Measurements from ENCODE around the gene MINDY4B.

Gene MINDY4B

GRCh38 chr3:150920236-150920635 is 15.0 kb upstream of the MINDY4B start:
- POLR2A ChIA-PET: no interaction called here
- TF ChIP-seq L3MBTL2 (conservative IDR thresholded peaks at IDR 0.05) (no peak), PKNOX1 (IDR thresholded peaks at IDR 0.05) (no peak), CTBP1 (IDR thresholded peaks at IDR 0.05; ENCODE audit: borderline replicate concordance) (no peak), HDGF (IDR thresholded peaks at IDR 0.05; ENCODE audit: borderline replicate concordance) (no peak), NFRKB (IDR thresholded peaks at IDR 0.05) (no peak), FOXK2 (IDR thresholded peaks at IDR 0.05) (no peak), SP1 (IDR thresholded peaks at IDR 0.05) (no peak), SUZ12 (IDR thresholded peaks at IDR 0.05) (no peak), BHLHE40 (IDR thresholded peaks at IDR 0.05; ENCODE audit: borderline replicate concordance) (no peak), FOXA1 (IDR thresholded peaks at IDR 0.05) (no peak), ELF4 (IDR thresholded peaks at IDR 0.05) (no peak), LEF1 (IDR thresholded peaks at IDR 0.05; ENCODE audit: borderline replicate concordance) (no peak), FOXM1 (IDR thresholded peaks at IDR 0.05; ENCODE audit: borderline replicate concordance) (no peak), ZNF384 (IDR thresholded peaks at IDR 0.05) (no peak), ARNT (IDR thresholded peaks at IDR 0.05) (no peak), TARDBP (IDR thresholded peaks at IDR 0.05) (no peak)
- DNase-seq (ENCODE audit: extremely low spot score): no peak
- CTCF ChIA-PET: no interaction called here

- DNase-seq (ENCODE audit: extremely low spot score): no peak
- ChIA-PET POLR2A (no interaction called here), CTCF (interaction anchor here (1.1 kb wide), 1 partner anchor 29 kb away, joined by 3 read pairs; no protein-coding TSS in a partner anchor)
- no peak for TF ChIP-seq CTBP1 (IDR thresholded peaks at IDR 0.05; ENCODE audit: borderline replicate concordance)
- TF ChIP-seq LEF1 (IDR thresholded peaks at IDR 0.05; ENCODE audit: borderline replicate concordance): no peak
- TF ChIP-seq TARDBP (IDR thresholded peaks at IDR 0.05): no peak
- TF ChIP-seq BHLHE40 (IDR thresholded peaks at IDR 0.05; ENCODE audit: borderline replicate concordance): no peak
- TF ChIP-seq ARNT (IDR thresholded peaks at IDR 0.05): no peak
- no peak for TF ChIP-seq SP1 (IDR thresholded peaks at IDR 0.05)
- no peak for TF ChIP-seq ZNF384 (IDR thresholded peaks at IDR 0.05)
Observed at GRCh38 chr3:150917951-150918350, 12.7 kb upstream of the MINDY4B start.

- ChIA-PET CTCF (interaction anchor here (0.8 kb wide), 1 partner anchor 12 kb away, joined by 3 read pairs; no protein-coding TSS in a partner anchor), POLR2A (no interaction called here)
- TF ChIP-seq HDGF (IDR thresholded peaks at IDR 0.05; ENCODE audit: borderline replicate concordance): no peak
- no peak for TF ChIP-seq FOXA1 (IDR thresholded peaks at IDR 0.05)
- no peak for TF ChIP-seq CTBP1 (IDR thresholded peaks at IDR 0.05; ENCODE audit: borderline replicate concordance)
- no peak for TF ChIP-seq NFRKB (IDR thresholded peaks at IDR 0.05)
- no peak for TF ChIP-seq FOXK2 (IDR thresholded peaks at IDR 0.05)
- TF ChIP-seq PKNOX1 (IDR thresholded peaks at IDR 0.05): no peak
- no peak for TF ChIP-seq FOXM1 (IDR thresholded peaks at IDR 0.05; ENCODE audit: borderline replicate concordance)
- TF ChIP-seq SP1 (IDR thresholded peaks at IDR 0.05): no peak
- TF ChIP-seq ARNT (IDR thresholded peaks at IDR 0.05): no peak
- TF ChIP-seq ELF4 (IDR thresholded peaks at IDR 0.05): no peak
- TF ChIP-seq SUZ12 (IDR thresholded peaks at IDR 0.05): no peak
- TF ChIP-seq TARDBP (IDR thresholded peaks at IDR 0.05): no peak
- no peak for TF ChIP-seq ZNF384 (IDR thresholded peaks at IDR 0.05)
- DNase-seq (ENCODE audit: extremely low spot score): no peak
Observed at GRCh38 chr3:150913133-150913922, 8.1 kb upstream of the MINDY4B start.

GRCh38 chr3:150912501-150912900 is 7.3 kb upstream of the MINDY4B start:
- POLR2A ChIA-PET: no interaction called here
- CTCF ChIA-PET: no interaction called here
- TF ChIP-seq CTBP1 (IDR thresholded peaks at IDR 0.05; ENCODE audit: borderline replicate concordance) (no peak), FOXK2 (IDR thresholded peaks at IDR 0.05) (no peak), NFRKB (IDR thresholded peaks at IDR 0.05) (no peak), HDGF (IDR thresholded peaks at IDR 0.05; ENCODE audit: borderline replicate concordance) (no peak), ZNF384 (IDR thresholded peaks at IDR 0.05) (no peak), PKNOX1 (IDR thresholded peaks at IDR 0.05) (no peak), LEF1 (IDR thresholded peaks at IDR 0.05; ENCODE audit: borderline replicate concordance) (no peak), L3MBTL2 (conservative IDR thresholded peaks at IDR 0.05) (no peak), SUZ12 (IDR thresholded peaks at IDR 0.05) (no peak), BHLHE40 (IDR thresholded peaks at IDR 0.05; ENCODE audit: borderline replicate concordance) (no peak), SP1 (IDR thresholded peaks at IDR 0.05) (no peak), ELF4 (IDR thresholded peaks at IDR 0.05) (no peak), FOXA1 (IDR thresholded peaks at IDR 0.05) (no peak), TARDBP (IDR thresholded peaks at IDR 0.05) (no peak), ARNT (IDR thresholded peaks at IDR 0.05) (no peak), FOXM1 (IDR thresholded peaks at IDR 0.05; ENCODE audit: borderline replicate concordance) (no peak)
- no peak for DNase-seq (ENCODE audit: extremely low spot score)

- no peak for DNase-seq (ENCODE audit: extremely low spot score)
- POLR2A ChIA-PET: no interaction called here
- CTCF ChIA-PET: no interaction called here
- TF ChIP-seq LEF1 (IDR thresholded peaks at IDR 0.05; ENCODE audit: borderline replicate concordance) (no peak), FOXM1 (IDR thresholded peaks at IDR 0.05; ENCODE audit: borderline replicate concordance) (no peak), FOXK2 (IDR thresholded peaks at IDR 0.05) (no peak), HDGF (IDR thresholded peaks at IDR 0.05; ENCODE audit: borderline replicate concordance) (no peak), PKNOX1 (IDR thresholded peaks at IDR 0.05) (no peak), CTBP1 (IDR thresholded peaks at IDR 0.05; ENCODE audit: borderline replicate concordance) (no peak), NFRKB (IDR thresholded peaks at IDR 0.05) (no peak), L3MBTL2 (conservative IDR thresholded peaks at IDR 0.05) (no peak), ELF4 (IDR thresholded peaks at IDR 0.05) (no peak), SP1 (IDR thresholded peaks at IDR 0.05) (no peak), TARDBP (IDR thresholded peaks at IDR 0.05) (no peak), BHLHE40 (IDR thresholded peaks at IDR 0.05; ENCODE audit: borderline replicate concordance) (no peak), SUZ12 (IDR thresholded peaks at IDR 0.05) (no peak), ZNF384 (IDR thresholded peaks at IDR 0.05) (no peak)
Observed at GRCh38 chr3:150911771-150912170, 6.5 kb upstream of the MINDY4B start.

Data from HEK293T (cell line).